ENCODE results near the gene CNGA2.

Gene CNGA2

GRCh38 chrX:151743651-151744470 is 9.3 kb downstream of the CNGA2 start:
- no peak for TF ChIP-seq CTCF (IDR thresholded peaks at IDR 0.05; ENCODE audit: low read depth, low read length)
- no peak overlapping the region for H3K4me3 ChIP-seq (replicated peaks in 1 of 2; ENCODE audit: low read depth in 2 of 2, low read length in 2 of 2)
- no peak for DNase-seq (ENCODE audit: low read depth in 2 of 2)

GRCh38 chrX:151745651-151746050 is 11.1 kb downstream of the CNGA2 start:
- no peak for DNase-seq (ENCODE audit: low read depth in 2 of 2)
- no peak overlapping the region for H3K4me3 ChIP-seq (replicated peaks in 1 of 2; ENCODE audit: low read depth in 2 of 2, low read length in 2 of 2)
- TF ChIP-seq CTCF (IDR thresholded peaks at IDR 0.05; ENCODE audit: low read depth, low read length): no peak

GRCh38 chrX:151746502-151746901 is 12.0 kb downstream of the CNGA2 start:
- no peak overlapping the region for H3K4me3 ChIP-seq (replicated peaks in 1 of 2; ENCODE audit: low read depth in 2 of 2, low read length in 2 of 2)
- no peak for DNase-seq (ENCODE audit: low read depth in 2 of 2)
- no peak for TF ChIP-seq CTCF (IDR thresholded peaks at IDR 0.05; ENCODE audit: low read depth, low read length)

GRCh38 chrX:151750511-151750910 is 16.0 kb downstream of the CNGA2 start:
- H3K4me3 ChIP-seq (replicated peaks in 1 of 2; ENCODE audit: low read depth in 2 of 2, low read length in 2 of 2): no peak overlapping the region
- no peak for TF ChIP-seq CTCF (IDR thresholded peaks at IDR 0.05; ENCODE audit: low read depth, low read length)
- no peak for DNase-seq (ENCODE audit: low read depth in 2 of 2)

- TF ChIP-seq CTCF (IDR thresholded peaks at IDR 0.05; ENCODE audit: low read depth, low read length): no peak
- H3K4me3 ChIP-seq (replicated peaks in 1 of 2; ENCODE audit: low read depth in 2 of 2, low read length in 2 of 2): no peak overlapping the region
- DNase-seq (ENCODE audit: low read depth in 2 of 2): no peak
These were observed 18.3 kb downstream of the CNGA2 start for GRCh38 chrX:151752847-151753246.

- DNase-seq (ENCODE audit: low read depth in 2 of 2): peak; percentile 63 to 64
- no peak overlapping the region for H3K4me3 ChIP-seq (replicated peaks in 1 of 2; ENCODE audit: low read depth in 2 of 2, low read length in 2 of 2)
- peak; percentile 88 for TF ChIP-seq CTCF (IDR thresholded peaks at IDR 0.05; ENCODE audit: low read depth, low read length)
These were observed 18.9 kb downstream of the CNGA2 start for GRCh38 chrX:151753313-151754046.
